Coronary artery (tissue), 2 donors: ENCODE measurements around the gene CDC14A.

Experiments
- DNase-seq: peaks from one replicate; pipeline ENCODE4 v3.0.0-alpha.2; 2017; ENCODE audit warnings: low spot score
- H3K27ac ChIP-seq, 2 donors: fragments of 200-600 bp; sonication (generic); one replicate each; pipeline ENCODE4 v1.5.1; 2016 to 2019
- H3K4me3 ChIP-seq: fragments of 200-600 bp; sonication (generic); 2 replicates; pipeline ENCODE4 v1.5.1; 2016; ENCODE audit warnings: mild to moderate bottlenecking, moderate library complexity
- CTCF ChIP-seq: fragments of 200-600 bp; sonication (generic); IDR thresholded peaks from one replicate; pipeline ENCODE4 v1.5.1; 2019; ENCODE audit warnings: antibody characterized with exemption

CDC14A gene

GRCh38 chr1:100434831-100435230, 82.5 kb downstream of the CDC14A start:
- H3K27ac ChIP-seq, result no peak overlapping the region
- no peak for TF ChIP-seq CTCF
- no peak overlapping the region for H3K4me3 ChIP-seq
- DNase-seq, result no peak

- H3K4me3 ChIP-seq, result no peak overlapping the region
- H3K27ac ChIP-seq, result no peak overlapping the region
- no peak for TF ChIP-seq CTCF
- no peak for DNase-seq
Observed at GRCh38 chr1:100438375-100438774, 86.1 kb downstream of the CDC14A start.

- Histone ChIP-seq H3K4me3 (no peak overlapping the region), H3K27ac (no peak overlapping the region)
- TF ChIP-seq CTCF, result no peak
- DNase-seq, result no peak
Observed at GRCh38 chr1:100438789-100439188, 86.5 kb downstream of the CDC14A start.

- no peak overlapping the region for H3K4me3 ChIP-seq
- DNase-seq, result no peak
- no peak for TF ChIP-seq CTCF
- H3K27ac ChIP-seq, result no peak overlapping the region
Observed at GRCh38 chr1:100440075-100440809, 87.9 kb downstream of the CDC14A start.

- no peak overlapping the region for H3K4me3 ChIP-seq
- DNase-seq, result no peak
- no peak overlapping the region for H3K27ac ChIP-seq
- no peak for TF ChIP-seq CTCF
Observed at GRCh38 chr1:100441146-100441545, 88.8 kb downstream of the CDC14A start.

GRCh38 chr1:100441651-100442050, 89.3 kb downstream of the CDC14A start:
- TF ChIP-seq CTCF, result no peak
- no peak for DNase-seq
- H3K27ac ChIP-seq, result no peak overlapping the region
- H3K4me3 ChIP-seq, result no peak overlapping the region

GRCh38 chr1:100443811-100444571, 91.7 kb downstream of the CDC14A start:
- Histone ChIP-seq H3K4me3 (no peak overlapping the region), H3K27ac (peak overlapping the region in 1 of 2 donors; percentile 39)
- no peak for DNase-seq
- no peak for TF ChIP-seq CTCF
